ENCODE measurements around the gene KATNAL2.

GRCh38 chr18:47075098-47075883, 157.9 kb downstream of the KATNAL2 start:
- no peak for TF ChIP-seq CREB1 (CRISPR knock-in tag; IDR thresholded peaks at IDR 0.05)
- no peak for TF ChIP-seq CTCF (IDR thresholded peaks at IDR 0.05)
- no peak for TF ChIP-seq ZNF263 (CRISPR knock-in tag; IDR thresholded peaks at IDR 0.05; ENCODE audit: low read depth)
- TF ChIP-seq PRDM15 (CRISPR knock-in tag; IDR thresholded peaks at IDR 0.05) = no peak

Measured in WTC11 (cell line).